Tibial nerve (tissue), 4 donors: Measurements from ENCODE around the gene KDM4C. TPM values are rescaled to one million over a fixed set of nuclear protein-coding genes. Genes with fewer than 3 reads are reported as not detected.
"Not testable (repeated sequence)": the region's sequence is repeated elsewhere in the genome, so short reads cannot be mapped to it uniquely, and the experiment has no call there.

Experiments used
- DNase-seq, 2 donors: peaks; one replicate each; pipeline ENCODE4 v3.0.0-alpha.2; 2019; ENCODE audit warnings: low spot score in 2 of 2
- H3K27ac ChIP-seq, 4 donors: fragments of 200-600 bp; sonication (generic) in 3 of 4; one replicate each; pipeline ENCODE4 v1.5.1; 2017 to 2019; ENCODE audit warnings: mild to moderate bottlenecking in 1 of 4
- H3K27me3 ChIP-seq, 2 donors: fragments of 200-600 bp; sonication (generic) in 1 of 2; one replicate each; pipeline versions ENCODE4 v1.5.1 to v1.6.0; 2017 to 2019
- H3K36me3 ChIP-seq, 3 donors: fragments of 200-600 bp; sonication (generic); one replicate each; pipeline ENCODE4 v1.5.1; 2018 to 2019
- H3K4me1 ChIP-seq, 4 donors: fragments of 200-600 bp; sonication (generic) in 3 of 4; one replicate each; pipeline ENCODE4 v1.5.1; 2017 to 2019
- H3K4me3 ChIP-seq, 4 donors: fragments of 200-600 bp; sonication (generic) in 3 of 4; one replicate each; pipeline ENCODE4 v1.5.1; 2017 to 2019; ENCODE audit warnings: mild to moderate bottlenecking in 1 of 4, moderate library complexity in 1 of 4
- H3K9me3 ChIP-seq, 4 donors: fragments of 200-600 bp; sonication (generic) in 3 of 4; one replicate each; pipeline ENCODE4 v1.5.1; 2017 to 2019
- EP300 ChIP-seq, 2 donors: sonication (generic); formaldehyde crosslinking; IDR thresholded peaks; one replicate each; pipeline ENCODE4 v1.6.1; 2017; ENCODE audit warnings: antibody characterized with exemption in 2 of 2, mild to moderate bottlenecking in 1 of 2
- POLR2A ChIP-seq, 2 donors: fragments of 450-650 bp; IDR thresholded peaks; one replicate each; pipeline ENCODE4 v1.6.1; 2017; ENCODE audit warnings: antibody characterized with exemption in 2 of 2, mild to moderate bottlenecking in 2 of 2, moderate library complexity in 2 of 2
- WGBS, 2 donors: methylation state at CpG; one replicate each; pipeline ENCODE4 v1.1.5; 2018; 5-methylcytosine and 5-hydroxymethylcytosine counted together
- total RNA-seq, 4 donors: library from RNA; depleted of rRNA; stranded (reverse); fragments of >200 nt; gene quantifications; one replicate each; pipeline ENCODE4 v1.1.0, GENCODE V29; 2016
- TF ChIP-seq, protein P1 (sequence below), 5 experiments: fragments of 200-600 bp in 3 of 5; fragments of 450-650 bp in 2 of 5; sonication (generic) in 3 of 5; IDR thresholded peaks; one replicate each; pipeline ENCODE4 v1.5.1; 2016 to 2019; ENCODE audit warnings: antibody characterized with exemption in 5 of 5, mild to moderate bottlenecking in 3 of 5, moderate library complexity in 2 of 5

KDM4C gene
- total RNA-seq, 4 donors from 2014 or later, result 27.8 to 47.7 (median 38.1) TPM

DNA sequence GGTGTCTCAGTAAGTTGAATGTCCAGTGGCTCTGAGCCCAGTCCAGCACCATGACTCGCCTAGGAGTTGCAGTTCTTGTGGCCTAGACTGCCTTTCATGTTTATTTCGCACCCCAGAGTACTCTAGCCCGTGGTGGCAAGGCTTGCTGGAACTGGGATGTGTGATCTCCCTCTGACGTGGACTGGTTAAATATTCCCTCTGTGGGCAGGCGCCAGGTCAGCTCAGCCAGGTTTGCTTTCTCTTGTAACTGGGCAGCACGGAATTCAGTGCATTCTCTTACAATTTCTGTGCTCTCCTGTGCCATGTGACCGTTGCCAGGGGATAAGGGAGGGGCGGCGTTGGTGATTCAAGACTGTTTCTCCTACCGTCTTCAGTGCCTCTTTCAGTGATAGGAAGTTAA lies 270.8 kb downstream of the KDM4C start:
- TF ChIP-seq POLR2A (IDR thresholded peaks at IDR 0.05) (no peak), EP300 (IDR thresholded peaks at IDR 0.05) (no peak)
- TF ChIP-seq, protein P1, sequence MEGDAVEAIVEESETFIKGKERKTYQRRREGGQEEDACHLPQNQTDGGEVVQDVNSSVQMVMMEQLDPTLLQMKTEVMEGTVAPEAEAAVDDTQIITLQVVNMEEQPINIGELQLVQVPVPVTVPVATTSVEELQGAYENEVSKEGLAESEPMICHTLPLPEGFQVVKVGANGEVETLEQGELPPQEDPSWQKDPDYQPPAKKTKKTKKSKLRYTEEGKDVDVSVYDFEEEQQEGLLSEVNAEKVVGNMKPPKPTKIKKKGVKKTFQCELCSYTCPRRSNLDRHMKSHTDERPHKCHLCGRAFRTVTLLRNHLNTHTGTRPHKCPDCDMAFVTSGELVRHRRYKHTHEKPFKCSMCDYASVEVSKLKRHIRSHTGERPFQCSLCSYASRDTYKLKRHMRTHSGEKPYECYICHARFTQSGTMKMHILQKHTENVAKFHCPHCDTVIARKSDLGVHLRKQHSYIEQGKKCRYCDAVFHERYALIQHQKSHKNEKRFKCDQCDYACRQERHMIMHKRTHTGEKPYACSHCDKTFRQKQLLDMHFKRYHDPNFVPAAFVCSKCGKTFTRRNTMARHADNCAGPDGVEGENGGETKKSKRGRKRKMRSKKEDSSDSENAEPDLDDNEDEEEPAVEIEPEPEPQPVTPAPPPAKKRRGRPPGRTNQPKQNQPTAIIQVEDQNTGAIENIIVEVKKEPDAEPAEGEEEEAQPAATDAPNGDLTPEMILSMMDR (IDR thresholded peaks at IDR 0.05), result no peak
- 95 to 98% methylated on average over 10 of the region's 10 CpGs for WGBS, 2 donors
- peaks cover 0 to 14% (median 0%) of the 10 kb centered on the region in 3 donors for H3K36me3 ChIP-seq

DNA sequence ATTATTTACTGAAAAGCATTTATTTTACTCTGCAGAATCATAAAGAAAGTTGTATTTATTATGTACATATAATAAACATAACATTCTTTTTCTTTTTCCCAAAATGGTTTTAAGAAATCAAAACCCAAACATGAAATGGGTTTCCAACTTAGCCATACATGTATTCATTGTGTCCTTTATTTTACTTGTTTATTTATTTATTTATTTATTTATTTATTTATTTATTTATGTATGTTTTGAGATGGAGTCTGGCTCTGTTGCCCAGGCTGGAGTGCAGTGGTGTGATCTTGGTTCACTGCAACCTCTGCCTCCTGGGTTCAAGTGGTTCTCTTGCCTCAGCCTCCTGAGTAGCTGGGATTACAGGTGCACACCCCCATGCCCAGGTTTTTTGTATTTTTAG lies 273.2 kb downstream of the KDM4C start:
- not testable (repeated sequence) for H3K4me3 ChIP-seq, H3K27me3 ChIP-seq, H3K4me1 ChIP-seq, H3K9me3 ChIP-seq, DNase-seq, H3K27ac ChIP-seq
- peaks cover 0 to 14% (median 0%) of the 10 kb centered on the region in 3 donors for H3K36me3 ChIP-seq

More for the DNA sequence above, 270.8 kb downstream of the KDM4C start:
- Histone ChIP-seq H3K4me3 (no peak overlapping the region), H3K27ac (no peak overlapping the region), H3K27me3 (no peaks in the 10 kb centered on the region), H3K9me3 (no peaks in the 10 kb centered on the region), H3K4me1 (peaks cover 0 to 4% (median 0%) of the 10 kb centered on the region in 4 donors)
- no peak for DNase-seq

DNA sequence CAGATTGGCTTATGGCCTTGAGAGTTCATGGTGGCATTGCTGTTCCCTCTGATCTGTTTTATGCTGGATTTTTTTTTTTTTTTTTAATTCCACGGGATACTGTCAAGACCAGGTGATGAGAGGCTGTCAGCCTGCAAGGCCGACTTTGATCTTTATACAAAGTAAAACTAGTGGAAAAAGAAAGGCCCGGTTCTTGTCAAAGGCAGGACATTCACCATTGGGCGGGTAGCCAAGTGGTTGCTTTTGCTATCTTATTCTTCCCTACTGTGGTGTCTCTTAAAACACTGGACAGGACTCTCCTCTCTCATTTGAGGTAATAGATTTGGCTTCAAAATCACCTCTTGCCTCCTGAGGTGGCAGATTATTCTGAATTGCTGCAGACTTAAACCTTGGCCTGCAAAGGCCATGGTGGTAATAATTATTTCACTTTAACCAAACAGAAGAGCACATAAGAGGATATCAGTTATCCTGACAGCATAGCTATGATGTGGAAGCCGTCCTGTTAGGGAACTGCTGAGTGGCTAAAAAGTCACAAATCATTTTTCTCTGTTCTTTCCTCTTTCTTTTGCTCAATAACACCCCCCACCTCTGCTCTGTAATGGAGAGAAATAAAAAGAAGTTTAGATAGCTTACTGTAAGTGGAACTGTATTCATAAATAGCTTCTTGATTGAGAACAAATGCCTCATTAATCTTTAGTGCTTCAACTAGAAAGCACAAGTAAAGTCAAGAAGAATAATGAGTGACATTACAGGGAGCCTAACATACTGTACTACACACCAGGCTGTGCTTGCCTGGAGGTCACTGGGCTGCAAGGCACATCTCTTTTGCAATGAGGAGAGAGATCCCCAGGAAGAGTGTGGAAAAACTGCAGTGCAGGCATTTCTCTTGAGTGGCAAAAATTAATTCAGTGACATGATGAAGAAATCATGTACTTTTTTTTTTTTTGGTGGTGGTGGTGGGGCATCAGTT lies 275.6 kb downstream of the KDM4C start:
- TF ChIP-seq EP300 (IDR thresholded peaks at IDR 0.05) (no peak), POLR2A (IDR thresholded peaks at IDR 0.05) (no peak)
- TF ChIP-seq, protein P1 (IDR thresholded peaks at IDR 0.05), result no peak
- no peaks in the 10 kb centered on the region for H3K27me3 ChIP-seq
- H3K27ac ChIP-seq, result no peak overlapping the region
- WGBS, 2 donors, result 72 to 77% methylated on average over 5 of the region's 5 CpGs
- H3K36me3 ChIP-seq, result peaks cover 0 to 5% (median 0%) of the 10 kb centered on the region in 3 donors
- H3K9me3 ChIP-seq, result no peaks in the 10 kb centered on the region
- H3K4me1 ChIP-seq, result peaks cover 0 to 4% (median 0%) of the 10 kb centered on the region in 4 donors
- no peak overlapping the region for H3K4me3 ChIP-seq
- no peak for DNase-seq

DNA sequence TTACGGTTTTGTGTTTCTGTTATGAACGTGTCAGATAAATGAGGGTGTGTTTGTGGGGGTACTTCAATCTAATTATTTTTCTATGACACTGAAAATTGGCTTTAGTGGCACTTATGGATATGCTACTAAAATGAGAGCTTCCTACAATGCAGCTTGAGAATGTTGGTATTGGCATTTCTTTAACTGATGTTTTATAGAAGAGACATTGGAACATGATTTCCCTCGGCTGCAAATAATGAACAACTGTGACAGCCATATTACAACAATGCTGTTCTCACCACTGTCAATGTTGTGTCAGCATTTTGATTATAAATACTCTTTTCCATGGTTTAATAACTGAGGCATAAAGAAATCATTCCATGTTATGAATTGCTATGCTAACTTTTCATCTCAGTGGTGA lies 279.4 kb downstream of the KDM4C start:
- H3K9me3 ChIP-seq, result no peaks in the 10 kb centered on the region
- no peak for TF ChIP-seq POLR2A (IDR thresholded peaks at IDR 0.05)
- no peak for TF ChIP-seq EP300 (IDR thresholded peaks at IDR 0.05)
- TF ChIP-seq, protein P1 (IDR thresholded peaks at IDR 0.05), result no peak
- peaks cover 0 to 4% (median 0%) of the 10 kb centered on the region in 4 donors for H3K4me1 ChIP-seq
- no peak overlapping the region for H3K27ac ChIP-seq
- H3K27me3 ChIP-seq, result no peaks in the 10 kb centered on the region
- H3K4me3 ChIP-seq, result no peak overlapping the region
- 48 to 55% methylated on average over 3 of the region's 3 CpGs for WGBS, 2 donors
- H3K36me3 ChIP-seq, result peaks cover 0 to 5% (median 0%) of the 10 kb centered on the region in 3 donors
- DNase-seq, result no peak

DNA sequence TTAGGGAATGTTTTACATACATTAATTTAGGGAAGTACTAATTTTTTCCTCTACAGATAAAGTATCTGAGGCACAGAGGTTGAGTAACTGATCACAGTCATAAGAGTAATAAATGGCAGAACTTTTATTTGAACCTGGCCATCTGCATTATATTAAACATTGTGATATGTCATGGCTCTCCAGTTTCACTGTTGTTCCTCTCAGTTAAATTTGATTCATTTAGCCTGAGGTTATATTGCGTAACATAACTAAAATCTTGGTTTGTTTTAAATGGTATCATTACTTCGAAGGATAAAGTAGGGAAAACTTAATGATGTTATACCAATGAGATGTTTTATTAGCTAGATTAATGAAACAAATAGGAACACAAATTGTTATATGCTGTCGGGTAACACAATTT lies 284.4 kb downstream of the KDM4C start:
- Histone ChIP-seq H3K9me3 (no peaks in the 10 kb centered on the region), H3K4me3 (no peak overlapping the region)
- 95 to 97% methylated on average over 3 of the region's 3 CpGs for WGBS, 2 donors

More for the DNA sequence above, 284.4 kb downstream of the KDM4C start:
- H3K27ac ChIP-seq, result no peak overlapping the region
- H3K36me3 ChIP-seq, result peaks cover 0 to 13% (median 0%) of the 10 kb centered on the region in 3 donors
- TF ChIP-seq POLR2A (IDR thresholded peaks at IDR 0.05) (no peak), EP300 (IDR thresholded peaks at IDR 0.05) (no peak)
- TF ChIP-seq, protein P1 (IDR thresholded peaks at IDR 0.05), result no peak
- H3K4me1 ChIP-seq, result no peaks in the 10 kb centered on the region
- no peak for DNase-seq
- H3K27me3 ChIP-seq, result no peaks in the 10 kb centered on the region
